GM18526 (cell line): ENCODE results near the gene TOM1L1.

Experiments
- POLR2A ChIP-seq: IDR thresholded peaks from 3 replicates; pipeline ENCODE4 v1.6.1; 2011; ENCODE audit not compliant: insufficient read length; ENCODE audit errors: extremely low read depth

The TOM1L1 gene

DNA sequence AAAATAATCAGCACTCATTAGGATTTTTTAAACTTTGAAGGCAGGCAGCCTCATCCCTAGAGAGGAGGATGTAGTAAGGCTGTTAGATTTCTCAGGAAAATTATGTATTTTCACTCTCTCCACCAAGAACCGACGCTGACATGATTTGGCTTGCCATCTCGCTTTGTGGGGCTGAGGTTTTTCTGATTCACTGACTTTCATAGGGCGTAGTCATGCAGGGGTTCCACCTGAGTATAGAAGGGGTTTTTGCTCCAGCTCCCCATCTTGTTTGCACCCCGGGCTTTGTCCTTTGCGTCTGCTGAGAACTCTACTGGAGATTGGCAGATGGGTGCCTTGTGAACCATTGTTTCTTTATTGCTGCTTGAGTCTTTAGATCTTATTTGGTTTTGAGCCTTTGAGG, 20.2 kb downstream of the TOM1L1 start:
- no peak for TF ChIP-seq POLR2A

DNA sequence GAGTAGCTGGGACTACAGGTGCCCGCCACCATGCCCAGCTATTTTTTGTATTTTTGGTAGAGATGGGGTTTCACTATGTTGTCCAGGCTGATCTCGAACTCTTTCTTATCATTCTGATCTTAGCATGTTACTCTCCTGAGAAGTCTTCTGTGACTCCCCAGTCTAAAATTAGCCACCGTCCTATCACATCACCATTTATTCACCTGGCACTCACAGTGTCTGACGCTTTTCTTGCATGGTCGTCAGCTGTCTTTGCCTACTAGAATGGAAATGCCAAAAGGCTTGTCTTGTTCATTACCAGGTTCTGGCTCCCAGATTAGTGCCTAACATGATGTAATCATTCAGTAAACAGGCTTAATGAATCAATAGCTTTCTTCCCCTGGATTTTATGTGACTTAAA, 23.8 kb downstream of the TOM1L1 start:
- no peak for TF ChIP-seq POLR2A

DNA sequence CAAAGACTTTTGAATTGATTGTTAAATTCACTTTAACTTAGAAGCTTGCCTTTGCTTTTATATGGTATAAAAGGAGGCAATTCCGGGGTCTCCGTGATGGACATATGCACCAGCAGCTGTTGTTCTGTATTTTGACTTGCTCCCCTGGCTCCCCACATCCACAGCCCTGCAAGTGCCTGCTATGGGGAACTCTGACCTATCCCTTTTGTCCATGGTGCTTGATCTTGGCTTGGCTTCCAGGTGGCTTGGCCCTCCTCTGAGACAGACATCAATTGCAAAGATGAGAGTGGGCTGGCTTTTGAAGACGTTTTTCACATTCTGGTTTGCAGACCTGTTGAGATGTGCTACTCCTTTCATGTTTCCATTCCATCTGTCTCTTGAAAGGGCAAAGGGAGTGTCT, 26.9 kb downstream of the TOM1L1 start:
- no peak for TF ChIP-seq POLR2A

DNA sequence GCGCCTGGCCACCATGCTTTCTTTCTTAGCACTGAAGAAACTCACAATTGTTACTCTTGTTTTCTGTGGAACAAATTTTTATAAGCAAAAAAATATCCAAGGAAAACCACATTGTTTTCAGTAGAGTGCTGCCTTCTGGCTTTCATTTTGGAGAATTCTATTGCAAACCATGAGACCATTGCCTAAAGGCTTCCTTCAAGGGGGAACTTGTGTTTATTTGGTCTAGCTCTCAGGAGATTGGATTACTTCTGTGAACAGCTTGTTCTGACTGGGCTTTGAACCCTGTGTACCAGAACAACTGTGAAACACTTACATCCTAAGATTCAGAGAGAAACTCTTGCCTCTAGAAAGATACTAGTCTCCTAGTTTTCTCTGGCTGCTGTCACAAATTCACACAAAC, 32.1 kb downstream of the TOM1L1 start:
- TF ChIP-seq POLR2A: no peak

DNA sequence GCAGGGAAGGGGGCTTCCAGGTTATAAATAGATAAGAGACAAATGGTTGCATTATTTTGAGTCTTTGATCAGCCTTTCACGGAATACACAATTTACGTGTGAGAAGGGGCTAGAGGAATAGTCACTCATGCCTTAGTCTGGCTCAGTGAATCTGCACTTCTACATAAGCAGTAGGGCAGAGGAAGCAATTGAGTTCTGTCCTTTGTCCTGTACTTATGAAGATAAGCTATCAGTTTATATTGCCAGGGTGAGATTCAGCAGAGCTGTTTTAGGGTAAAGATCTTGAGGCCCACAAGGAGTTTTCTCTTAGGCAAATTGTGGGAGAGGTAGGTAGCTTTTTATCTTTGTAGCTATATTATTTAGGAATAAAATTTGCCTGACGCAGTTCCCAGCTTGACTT, 33.3 kb downstream of the TOM1L1 start:
- TF ChIP-seq POLR2A: no peak

DNA sequence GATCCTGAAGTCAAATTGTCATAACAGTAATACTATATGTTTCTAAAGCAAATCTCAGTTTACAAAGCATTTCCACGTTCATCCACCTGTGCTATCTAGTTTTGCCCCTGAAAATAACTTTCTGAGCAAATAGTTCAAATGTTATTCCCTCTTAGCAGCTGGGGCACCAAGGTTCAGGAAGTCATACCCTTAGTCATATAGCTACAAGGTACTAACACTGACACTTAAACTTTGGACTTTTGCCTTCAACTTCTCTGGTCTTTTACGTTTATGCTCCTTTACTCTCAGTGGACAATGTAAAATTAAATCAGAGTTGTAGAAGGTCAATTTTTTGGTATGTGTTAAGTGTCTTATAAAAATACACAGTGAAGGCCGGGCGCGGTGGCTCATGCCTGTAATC, 34.8 kb downstream of the TOM1L1 start:
- TF ChIP-seq POLR2A: no peak

DNA sequence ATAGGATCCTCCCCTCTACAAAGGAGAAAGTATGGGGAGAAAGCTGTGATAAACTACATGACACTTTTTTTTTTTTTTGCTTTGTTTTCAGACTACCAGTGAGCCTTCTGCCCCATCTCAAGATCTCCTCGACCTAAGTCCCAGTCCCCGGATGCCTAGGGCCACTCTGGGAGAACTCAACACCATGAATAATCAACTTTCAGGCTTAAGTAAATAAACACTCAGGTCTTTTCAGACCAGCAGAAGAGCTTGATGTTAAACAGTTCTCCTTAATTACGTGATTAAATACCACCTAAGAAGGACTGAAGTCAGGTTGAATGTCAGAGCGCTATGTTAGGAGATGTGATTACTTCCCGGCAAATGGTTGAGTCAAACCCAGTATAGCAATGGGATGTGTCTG, 36.4 kb downstream of the TOM1L1 start:
- TF ChIP-seq POLR2A: no peak

DNA sequence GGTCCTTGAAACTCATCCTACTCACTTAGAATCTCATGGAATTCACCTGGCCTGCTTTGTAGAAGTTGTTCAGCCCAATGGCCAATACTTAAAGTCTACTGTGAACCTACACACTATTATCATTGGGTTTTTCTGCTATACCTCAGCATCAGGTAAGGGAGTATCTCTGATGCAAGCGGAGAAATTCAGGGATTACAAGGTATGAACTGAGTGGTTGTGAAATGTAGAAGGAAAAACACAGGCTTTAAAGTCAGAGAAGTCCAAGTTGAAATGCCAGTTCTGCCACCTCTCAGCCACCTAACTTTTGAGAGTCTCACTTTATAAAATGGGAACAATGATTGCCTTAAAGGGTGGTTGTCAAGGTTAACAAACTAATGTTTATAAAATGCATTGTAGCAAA, 36.8 kb downstream of the TOM1L1 start:
- TF ChIP-seq POLR2A: no peak

DNA sequence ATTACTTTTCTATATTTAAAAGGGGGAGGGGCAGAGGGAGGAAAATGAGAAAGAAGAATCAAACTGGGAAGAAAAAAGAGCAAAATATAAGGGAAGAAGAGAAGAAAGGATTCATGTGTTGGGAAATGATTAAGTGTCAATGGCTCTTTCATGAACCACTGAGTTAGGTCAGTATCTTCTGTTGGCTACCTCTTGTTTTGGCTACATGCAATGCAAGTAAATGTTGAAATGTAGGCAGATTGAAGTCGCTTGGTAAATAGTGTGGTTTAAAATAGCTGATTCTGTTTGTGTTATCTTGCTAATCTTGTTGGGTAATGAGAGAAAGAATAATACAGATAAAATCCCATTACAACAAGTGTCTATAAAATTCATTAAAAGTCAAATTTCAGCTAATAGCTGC, 40.6 kb downstream of the TOM1L1 start:
- TF ChIP-seq POLR2A: no peak

DNA sequence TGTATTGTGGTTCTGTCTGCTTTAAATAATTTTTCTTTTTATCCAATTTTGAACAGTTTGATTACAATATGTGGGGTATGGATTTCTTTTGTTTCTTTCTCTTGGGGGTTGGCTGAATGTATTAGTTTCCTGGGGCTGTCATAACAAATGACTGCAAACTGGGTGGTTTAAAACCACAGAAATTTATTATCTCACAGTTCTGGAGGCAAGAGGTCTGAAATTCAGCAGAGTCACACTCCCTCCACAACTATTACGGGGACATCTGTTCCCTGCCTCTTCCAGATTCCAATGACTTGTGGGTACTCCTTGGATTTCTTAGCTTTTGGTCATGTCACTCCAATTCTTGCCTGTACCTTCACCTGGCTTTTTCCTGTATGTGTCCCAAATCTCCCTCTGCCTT, 44.1 kb downstream of the TOM1L1 start:
- no peak for TF ChIP-seq POLR2A

DNA sequence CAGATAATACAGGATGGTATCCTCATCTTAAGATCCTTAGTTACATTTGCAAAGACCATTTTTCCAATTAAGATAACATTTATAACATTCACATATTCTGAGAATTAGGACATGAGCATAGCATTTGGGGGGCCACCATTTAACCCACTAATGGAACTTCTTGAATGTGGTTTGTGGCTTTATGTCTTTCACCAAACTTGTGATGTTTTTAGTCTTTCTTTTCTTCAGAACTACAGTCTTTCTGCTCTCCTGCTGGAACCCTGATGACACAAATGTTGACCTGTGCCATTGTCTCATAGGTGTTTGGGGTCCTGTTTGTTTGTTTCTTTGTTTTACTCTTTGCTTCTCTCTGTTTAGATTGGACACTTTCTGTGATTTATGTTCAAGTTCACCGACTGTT, 44.6 kb downstream of the TOM1L1 start:
- no peak for TF ChIP-seq POLR2A

DNA sequence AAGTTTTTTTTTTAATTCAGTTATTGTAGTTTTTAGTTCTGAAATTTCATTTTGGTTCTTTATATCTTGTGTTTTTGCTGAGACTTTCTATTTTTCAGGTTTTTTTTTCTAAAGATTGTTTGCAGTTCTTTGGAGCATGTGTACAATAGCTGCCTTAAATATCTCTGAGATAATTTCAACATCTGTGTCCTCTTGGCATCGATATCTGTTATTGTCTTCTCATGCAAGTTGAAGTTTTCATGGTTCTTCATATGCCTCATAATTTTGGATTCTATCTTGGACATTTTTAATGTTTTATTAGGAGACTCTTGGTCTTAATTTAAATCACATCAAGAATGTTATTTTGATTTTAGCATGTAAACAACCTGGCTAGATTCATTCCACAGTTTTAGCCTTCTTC, 45.0 kb downstream of the TOM1L1 start:
- TF ChIP-seq POLR2A: no peak

DNA sequence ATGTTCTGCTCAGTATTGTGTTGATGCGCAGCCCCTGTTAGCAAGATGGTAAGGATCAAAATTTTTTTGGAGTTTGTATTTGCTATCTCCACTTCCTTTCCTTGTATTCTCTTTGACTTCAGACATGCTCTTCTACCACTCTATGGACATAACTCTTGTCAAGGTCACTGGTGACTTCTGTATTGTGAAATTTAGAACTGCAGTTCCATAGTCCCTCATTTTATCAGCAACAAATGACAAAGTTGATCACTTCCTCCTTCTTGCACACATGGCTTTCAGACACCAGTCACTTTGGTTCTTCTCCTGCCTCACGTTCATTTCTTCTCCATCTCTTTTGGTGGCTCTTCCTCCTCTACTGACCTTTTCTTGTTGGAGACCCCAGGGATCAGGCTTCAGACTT, 46.7 kb downstream of the TOM1L1 start:
- no peak for TF ChIP-seq POLR2A

DNA sequence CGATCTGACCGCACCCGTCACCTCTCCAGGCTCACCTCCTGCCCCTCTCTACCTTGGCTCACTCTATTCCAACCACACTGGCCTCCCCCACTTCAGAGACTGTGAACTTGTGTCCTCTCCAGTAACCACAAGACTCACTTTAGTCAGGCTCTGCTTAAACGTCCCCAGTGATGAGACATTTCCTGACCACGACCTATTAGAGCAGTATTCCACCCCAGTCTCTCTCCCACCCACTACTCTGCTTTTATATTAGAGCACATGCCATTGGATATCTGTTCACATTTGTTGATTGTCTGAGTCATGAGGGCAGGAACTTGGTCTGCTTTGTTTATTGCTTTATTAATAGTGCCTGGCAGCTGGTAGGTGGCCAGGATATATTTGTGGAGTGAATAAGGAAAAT, 47.7 kb downstream of the TOM1L1 start:
- no peak for TF ChIP-seq POLR2A

DNA sequence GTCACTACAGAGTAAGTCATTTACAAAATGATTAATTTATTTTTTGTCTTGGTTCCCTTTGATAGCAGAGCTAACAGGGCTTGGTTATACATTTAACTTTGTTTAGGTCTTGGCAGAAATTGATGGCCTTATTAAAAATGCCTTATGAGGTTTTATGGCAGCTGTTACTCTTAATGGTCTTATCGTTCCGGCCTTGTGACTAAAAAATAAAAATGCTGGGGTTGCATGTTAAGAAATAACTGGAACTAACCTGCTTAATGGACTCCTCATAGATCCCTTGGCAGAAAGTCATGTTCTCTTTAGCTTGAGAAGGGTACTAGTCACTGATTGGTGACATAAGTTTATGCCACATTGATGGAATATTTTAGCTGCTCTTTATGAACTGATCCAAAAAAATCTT, 49.5 kb downstream of the TOM1L1 start:
- TF ChIP-seq POLR2A: no peak

DNA sequence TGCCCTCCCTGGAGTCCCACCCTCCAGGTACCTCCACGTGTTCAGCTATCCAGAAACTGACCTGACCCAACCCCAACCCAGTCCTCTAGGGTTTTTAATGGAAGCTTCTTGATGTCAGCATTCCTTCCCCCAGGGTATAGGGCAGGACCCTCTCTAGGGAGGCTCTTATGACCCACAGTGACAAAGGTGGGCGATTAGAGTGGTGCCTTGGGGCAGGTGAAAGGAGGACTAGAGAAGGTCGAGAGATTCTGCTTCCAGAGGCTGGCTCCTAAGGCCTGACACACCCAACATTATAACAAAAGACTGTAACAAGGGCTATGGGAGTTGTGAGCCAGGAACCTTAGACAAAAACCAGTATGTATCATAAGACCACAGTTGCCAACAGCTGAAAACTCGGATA, 50.6 kb downstream of the TOM1L1 start:
- no peak for TF ChIP-seq POLR2A

DNA sequence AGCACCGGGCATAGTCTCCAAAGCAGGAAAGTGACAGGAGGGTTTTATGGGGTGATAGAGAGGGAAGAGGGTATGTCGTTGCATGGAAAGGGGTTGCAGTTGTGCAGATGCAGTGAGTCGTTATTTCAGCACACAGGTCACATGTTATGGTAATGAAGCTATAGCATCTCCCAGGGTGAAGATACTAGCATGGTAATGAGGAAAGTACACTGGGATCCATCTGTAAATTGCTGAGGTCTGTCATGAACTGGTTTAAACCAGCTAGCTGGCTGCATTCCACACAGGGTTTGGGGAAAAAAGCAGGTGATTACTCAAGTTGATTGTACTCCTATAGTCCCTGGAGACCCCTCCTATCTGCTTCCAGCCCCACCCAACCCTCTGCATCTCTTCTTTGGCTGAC, 56.1 kb downstream of the TOM1L1 start:
- TF ChIP-seq POLR2A: no peak

DNA sequence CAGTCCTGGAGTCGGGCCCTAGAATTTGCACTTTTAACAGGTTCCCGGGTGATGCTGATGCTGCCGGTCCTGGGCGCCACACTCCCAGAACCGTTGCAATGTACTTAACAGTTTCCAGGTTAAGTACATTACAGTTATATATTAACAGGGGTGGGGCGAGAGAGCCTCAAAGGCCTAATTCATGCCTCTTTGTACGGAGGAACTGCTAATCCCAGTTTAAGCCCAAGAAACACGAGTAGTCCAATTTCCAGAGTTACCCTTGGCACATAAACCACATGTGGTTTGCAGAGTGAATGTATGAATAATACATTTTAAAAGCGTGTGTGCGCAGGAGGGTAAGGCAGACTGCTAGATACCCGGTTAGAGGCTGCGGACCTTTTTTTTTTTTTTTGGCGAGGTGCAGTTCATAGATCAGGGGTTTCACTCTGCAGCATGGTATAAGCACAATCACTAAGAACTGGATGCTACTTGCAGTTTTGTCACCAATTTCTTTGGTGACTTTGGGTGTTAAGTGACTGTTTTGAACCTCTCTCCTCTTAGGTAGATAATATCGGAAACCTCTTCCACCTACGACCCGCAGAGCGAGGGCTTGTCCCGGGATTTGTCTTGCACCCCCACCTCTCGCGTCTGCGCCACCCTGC, 67.1 kb downstream of the TOM1L1 start:
- TF ChIP-seq POLR2A: no peak
